HG03571 (cell line): ENCODE measurements around the gene RDH12.
"Not testable (repeated sequence)": the region's sequence is repeated elsewhere in the genome, so short reads cannot be mapped to it uniquely, and the experiment has no call there.

Experiments
- ATAC-seq: cut with Tn5 transposase; IDR thresholded peaks from one replicate; pipeline ENCODE4 v1.9.1; 2021; ENCODE audit not compliant: unreplicated experiment

Gene RDH12

GRCh38 chr14:67704484-67705089, 2.9 kb downstream of the RDH12 start:
- ATAC-seq = no peak

GRCh38 chr14:67705211-67705610, 3.5 kb downstream of the RDH12 start:
- no peak for ATAC-seq

DNA sequence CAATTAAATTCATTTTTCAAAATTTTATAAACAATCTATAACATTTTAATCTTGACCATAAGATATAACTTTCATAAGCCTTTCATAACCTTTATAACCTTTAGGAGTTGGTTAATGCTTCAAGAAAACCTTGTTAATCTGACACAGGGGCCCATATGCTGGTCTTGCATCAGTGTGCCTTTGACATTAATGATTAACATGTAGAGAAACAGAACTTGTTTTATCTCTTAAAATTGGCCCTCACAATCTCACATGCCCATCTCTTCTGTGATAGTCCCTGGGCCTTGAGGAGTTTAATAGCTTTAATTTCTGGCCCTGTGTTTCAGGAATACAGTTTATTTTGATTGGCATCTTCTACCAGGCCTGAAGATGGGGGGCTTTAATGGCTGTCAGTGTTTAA, 7.7 kb downstream of the RDH12 start:
- ATAC-seq = not testable (repeated sequence)

GRCh38 chr14:67709796-67710195, 8.1 kb downstream of the RDH12 start:
- ATAC-seq = not testable (repeated sequence)

DNA sequence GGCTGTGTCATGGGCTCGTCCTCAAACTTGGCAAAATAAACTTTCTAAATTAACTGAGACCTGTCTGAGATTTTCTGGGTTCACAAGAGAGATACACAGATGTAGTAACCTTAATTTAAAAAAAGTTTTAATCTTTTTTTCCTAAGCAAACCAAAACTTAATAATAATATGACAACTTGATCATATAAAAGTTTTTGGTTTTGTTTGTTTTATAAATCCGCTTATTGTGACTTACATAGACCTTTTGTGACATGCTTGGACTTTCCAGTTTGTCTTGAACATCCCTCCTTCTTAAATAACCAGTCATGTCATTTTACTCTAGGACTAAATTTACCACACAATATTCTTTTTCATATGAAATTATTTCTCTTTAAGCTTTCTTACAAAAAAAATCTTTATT, 8.5 kb downstream of the RDH12 start:
- ATAC-seq = no peak

DNA sequence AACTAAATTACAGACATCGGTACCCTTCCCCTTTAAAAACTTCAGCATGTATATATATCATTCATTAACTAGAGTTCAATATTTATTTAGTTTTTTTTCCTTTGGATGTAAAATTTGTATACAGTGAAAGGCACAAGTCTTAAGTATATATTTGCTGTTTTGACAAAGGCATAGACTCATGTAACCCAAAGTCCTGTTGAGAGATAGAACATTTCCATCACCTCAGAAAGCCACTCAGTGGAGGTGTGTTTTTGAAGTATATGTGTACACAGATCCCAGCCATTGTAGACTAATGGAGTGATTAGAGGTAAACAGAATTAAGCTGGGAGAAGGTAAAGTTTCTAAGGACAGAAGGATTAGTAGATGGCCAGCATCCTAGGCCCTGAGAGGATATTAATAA, 15.4 kb downstream of the RDH12 start:
- no peak for ATAC-seq

- ATAC-seq = no peak
Observed at GRCh38 chr14:67718265-67718664, 16.6 kb downstream of the RDH12 start.

- not testable (repeated sequence) for ATAC-seq
Observed at GRCh38 chr14:67719385-67719784, 17.7 kb downstream of the RDH12 start.

- no peak for ATAC-seq
Observed at GRCh38 chr14:67719866-67720265, 18.2 kb downstream of the RDH12 start.

DNA sequence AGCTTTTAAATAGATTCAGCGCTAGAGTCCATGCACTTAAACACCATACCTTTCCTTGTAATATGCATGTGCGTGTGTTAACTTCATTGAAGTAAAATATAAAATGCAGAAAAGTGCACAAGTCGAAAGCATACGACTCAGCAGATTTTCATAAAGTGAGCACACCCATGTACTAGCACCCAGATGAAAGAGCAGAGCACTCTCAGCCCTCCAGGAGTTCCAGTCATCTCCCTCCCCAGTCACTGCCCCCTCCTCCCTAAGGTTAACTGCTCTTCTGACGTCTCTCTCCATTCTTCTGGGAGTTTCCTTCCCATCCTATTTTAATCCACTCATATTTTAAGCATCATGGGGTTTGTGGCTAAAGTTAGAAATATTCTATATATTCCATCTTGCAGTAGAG, 20.2 kb downstream of the RDH12 start:
- ATAC-seq = no peak

GRCh38 chr14:67722293-67722692, 20.6 kb downstream of the RDH12 start:
- no peak for ATAC-seq

DNA sequence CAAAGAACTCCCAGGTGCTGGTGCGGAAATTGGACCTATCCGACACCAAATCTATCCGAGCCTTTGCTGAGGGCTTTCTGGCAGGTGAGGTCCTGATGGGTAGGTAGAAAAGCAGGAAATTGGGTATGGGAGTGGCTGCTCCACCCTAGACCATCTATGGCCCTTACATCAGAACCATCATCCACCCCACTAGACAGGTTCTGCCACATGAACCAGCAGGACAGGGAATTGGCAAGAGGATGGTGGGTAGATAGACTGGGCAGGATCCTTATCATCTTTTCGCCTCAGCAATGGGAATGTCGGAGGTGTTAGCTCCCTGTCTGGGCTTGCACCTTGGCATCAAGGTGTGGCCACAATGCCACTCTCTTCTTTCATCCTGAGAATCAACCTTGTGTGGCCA, 23.5 kb downstream of the RDH12 start:
- ATAC-seq = no peak

- no peak for ATAC-seq
Observed at GRCh38 chr14:67727361-67727760, 25.7 kb downstream of the RDH12 start.

- no peak for ATAC-seq
Observed at GRCh38 chr14:67728258-67728657, 26.6 kb downstream of the RDH12 start.

- ATAC-seq = no peak
Observed at GRCh38 chr14:67729072-67729885, 27.6 kb downstream of the RDH12 start.

DNA sequence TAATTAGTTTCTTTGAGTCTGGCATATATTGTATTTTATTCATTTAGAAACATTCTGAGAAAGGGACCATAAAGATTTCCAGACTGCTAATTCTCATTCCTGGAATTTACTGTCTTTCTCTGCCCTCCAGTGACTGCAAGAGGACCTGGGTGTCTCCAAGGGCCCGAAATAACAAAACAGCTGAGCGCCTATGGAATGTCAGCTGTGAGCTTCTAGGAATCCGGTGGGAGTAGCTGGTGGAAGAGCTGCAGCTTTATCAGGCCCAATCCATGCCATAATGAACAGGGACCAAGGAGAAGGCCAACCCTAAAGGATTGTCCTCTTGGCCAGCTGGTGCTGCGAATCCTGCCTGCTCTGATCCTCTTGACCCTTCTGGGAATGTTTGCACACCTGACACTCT, 31.9 kb downstream of the RDH12 start:
- ATAC-seq = no peak

DNA sequence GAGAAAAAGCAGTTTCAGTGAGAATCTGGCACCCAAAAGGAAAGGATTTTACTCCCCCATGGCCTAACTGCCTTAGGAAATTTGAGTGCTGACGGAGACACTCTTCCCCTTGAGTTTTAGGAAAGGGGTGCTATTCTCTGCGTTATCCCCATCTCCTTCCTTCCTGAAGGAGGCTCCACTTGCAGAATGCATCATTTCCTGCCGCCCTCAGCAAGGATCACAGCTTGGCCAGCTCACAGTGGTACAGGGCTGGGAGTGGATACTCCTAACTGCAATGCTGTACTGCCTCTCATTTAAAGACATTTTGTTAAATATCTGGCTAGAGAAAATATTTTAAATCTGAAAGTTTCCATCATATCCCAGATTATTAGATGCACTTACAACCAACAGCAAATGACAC, 33.0 kb downstream of the RDH12 start:
- no peak for ATAC-seq

DNA sequence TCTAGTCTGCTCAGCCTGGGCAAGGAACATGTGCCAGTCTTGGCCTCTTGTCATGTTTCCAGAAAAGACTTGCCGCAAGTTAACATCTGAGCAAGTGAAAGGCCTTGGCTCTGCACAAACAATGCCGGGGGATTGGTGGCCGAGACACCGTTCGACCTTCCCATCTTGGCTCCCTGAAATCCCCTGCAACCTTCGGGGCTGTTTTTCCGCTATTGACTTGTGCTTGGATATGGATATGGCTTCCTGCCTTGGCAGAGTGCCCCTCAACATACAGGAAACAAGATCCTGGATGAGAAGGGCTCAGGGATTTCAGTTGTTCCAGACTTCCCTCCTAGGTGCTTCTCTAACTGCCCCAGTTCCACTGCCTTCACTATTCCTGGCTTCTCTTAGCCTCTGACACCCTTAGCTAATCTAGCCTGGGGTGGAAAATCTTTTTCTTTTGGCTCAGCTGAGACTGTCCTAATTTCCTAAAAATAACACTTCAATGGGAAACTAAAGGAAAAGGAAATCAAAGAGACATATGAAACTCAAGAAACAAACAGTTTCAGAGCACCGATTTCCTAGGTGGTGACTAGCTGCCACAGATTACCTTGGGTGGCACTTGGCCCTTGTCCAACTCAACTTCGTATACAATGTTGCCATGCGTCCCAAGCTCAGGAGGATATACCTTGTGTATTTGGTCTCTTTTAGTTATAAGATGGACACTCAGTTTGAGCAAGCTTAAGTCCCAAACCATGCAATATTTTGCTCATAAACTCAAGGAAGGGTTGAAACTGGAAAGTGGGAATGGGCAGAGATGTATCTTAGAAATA, 33.9 kb downstream of the RDH12 start:
- ATAC-seq = no peak

DNA sequence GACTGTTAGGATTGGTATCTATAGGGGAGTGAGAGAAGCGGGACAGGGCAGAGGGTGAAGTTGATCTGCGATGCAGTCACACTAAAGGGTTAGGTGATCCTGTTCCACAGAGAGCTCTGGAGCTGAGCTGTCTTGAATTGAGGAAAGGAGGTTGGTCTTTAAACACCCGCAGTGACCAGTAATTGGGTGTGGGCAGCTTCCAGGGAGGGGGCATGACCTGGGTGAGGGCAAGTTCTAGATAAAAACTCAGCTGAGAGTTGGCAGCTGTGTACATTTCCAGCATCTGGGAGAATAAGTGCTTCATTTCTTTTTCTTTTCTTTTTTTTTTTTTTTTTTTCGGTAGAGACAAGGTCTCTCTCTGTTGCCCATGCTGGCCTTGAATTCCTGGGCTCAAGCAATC, 35.1 kb downstream of the RDH12 start:
- no peak for ATAC-seq

DNA sequence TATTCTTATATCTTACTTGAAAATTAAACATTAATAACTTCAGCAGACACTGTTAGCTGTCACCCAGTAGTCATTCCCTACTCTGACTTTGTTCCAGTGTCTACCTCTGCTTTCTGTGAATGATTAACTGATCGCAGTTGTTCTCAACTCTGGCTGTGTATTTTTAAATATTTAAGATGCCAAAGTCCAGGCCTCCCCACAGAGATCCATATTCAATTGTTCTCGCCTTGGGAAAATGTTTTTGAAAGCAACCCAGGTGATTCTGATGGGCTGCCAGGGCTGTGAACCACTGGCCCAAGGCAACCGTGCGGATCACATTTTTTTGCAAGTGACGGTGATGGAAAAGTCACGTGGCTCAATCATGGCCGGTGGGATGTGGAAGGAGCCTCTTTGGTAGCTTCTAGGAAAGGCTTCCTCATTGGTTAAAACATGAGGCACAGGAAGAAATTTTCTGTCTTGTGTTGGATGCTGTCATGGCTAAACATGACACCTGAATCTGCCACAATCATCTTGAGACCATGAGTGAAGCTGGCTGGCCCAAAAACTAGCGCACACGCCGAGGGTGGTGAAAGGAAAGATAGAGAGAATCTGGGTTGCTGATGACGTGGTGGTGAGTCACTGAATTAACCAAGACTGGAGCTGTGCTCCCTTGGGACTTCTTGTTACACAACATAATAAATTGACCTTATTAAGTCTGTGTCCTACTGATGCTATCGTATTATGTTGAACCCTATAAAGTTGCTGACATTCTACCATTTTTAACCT, 37.2 kb downstream of the RDH12 start:
- no peak for ATAC-seq

GRCh38 chr14:67744046-67744445, 42.4 kb downstream of the RDH12 start:
- ATAC-seq = no peak
